GM12878 (cell line): ENCODE results near the gene NHLRC4. TPM values are rescaled to one million over a fixed set of nuclear protein-coding genes. Genes with fewer than 3 reads are reported as not detected.

Experiments
- CBX3 ChIP-seq: fragments of 200-600 bp; sonication (generic); IDR thresholded peaks from 2 replicates; pipeline ENCODE4 v1.6.1; 2016; ENCODE audit warnings: low read depth, borderline replicate concordance
- FOS ChIP-seq: IDR thresholded peaks from 3 replicates; pipeline ENCODE4 v1.6.1; 2011; ENCODE audit warnings: borderline replicate concordance; ENCODE audit not compliant: insufficient read length; ENCODE audit errors: extremely low read depth
- MYB ChIP-seq: fragments of 150-350 bp; IDR thresholded peaks from 2 replicates; pipeline ENCODE4 v1.6.1; 2014; ENCODE audit warnings: mild to moderate bottlenecking, low read depth, low read length, borderline replicate concordance
- NFYA ChIP-seq: IDR thresholded peaks from 2 replicates; pipeline ENCODE4 v1.6.1; 2011; ENCODE audit warnings: low read depth, mild to moderate bottlenecking, low read length, improper control_type of control experiment, borderline replicate concordance
- RFX5 ChIP-seq: IDR thresholded peaks from 2 replicates; pipeline ENCODE4 v1.6.1; 2011; ENCODE audit warnings: low read depth, low read length, improper control_type of control experiment
- SUPT20H ChIP-seq: IDR thresholded peaks from 2 replicates; pipeline ENCODE4 v1.6.1; 2011; ENCODE audit warnings: low read depth, mild to moderate bottlenecking, low read length, moderate library complexity, borderline replicate concordance; ENCODE audit not compliant: control insufficient read depth
- WRNIP1 ChIP-seq: IDR thresholded peaks from 2 replicates; pipeline ENCODE4 v1.6.1; 2011; ENCODE audit warnings: low read depth, low read length, improper control_type of control experiment, borderline replicate concordance
- polyA plus RNA-seq, 11 experiments: library from polyadenylated mRNA; depleted of rRNA in 4 of 11; unstranded in 6 of 11; stranded (reverse) in 5 of 11; fragments of >200 nt; fragmentation: Nextera tagmentation in 4 of 11; fragmentation: Illumina TruSeq in 1 of 11; extraction: Ambion mirVana in 4 of 11; extraction: Trizol in 1 of 11; gene quantifications; 1 replicate in 1 of 11; 2 replicates in 10 of 11; pipeline versions ENCODE4 v1.2.1 to v1.2.3, GENCODE V29; 2011 to 2016; ENCODE audit warnings: inconsistent platforms in 2 of 11, missing spikeins in 2 of 11, low read depth in 1 of 11
- total RNA-seq, 4 experiments: library from RNA; depleted of rRNA in 3 of 4; stranded (reverse); fragments of >200 nt in 3 of 4; fragmentation: Illumina TruSeq in 1 of 4; extraction: Trizol in 1 of 4; gene quantifications; 2 replicates each; pipeline versions ENCODE4 v1.2.1 to v1.2.3, GENCODE V29; 2013 to 2021
- TF ChIP-seq, protein P1 (sequence below): IDR thresholded peaks from 2 replicates; pipeline ENCODE4 v1.6.1; 2012; ENCODE audit warnings: improper control_type of control experiment, low read depth, low read length; ENCODE audit not compliant: insufficient replicate concordance
- TF ChIP-seq, protein P2 (sequence below): fragments of 450-650 bp; IDR thresholded peaks from 2 replicates; pipeline ENCODE4 v1.6.1; 2018; ENCODE audit warnings: mild to moderate bottlenecking, low read depth, moderate library complexity; ENCODE audit not compliant: partially characterized antibody

The NHLRC4 gene
- total and polyA plus RNA-seq, 10 of the 15 experiments (the other 5 are each of a cell fraction or from before 2014, with no cell fraction given), result 0.07 to 1.1 (median 0.57) TPM; not detected in 3

DNA sequence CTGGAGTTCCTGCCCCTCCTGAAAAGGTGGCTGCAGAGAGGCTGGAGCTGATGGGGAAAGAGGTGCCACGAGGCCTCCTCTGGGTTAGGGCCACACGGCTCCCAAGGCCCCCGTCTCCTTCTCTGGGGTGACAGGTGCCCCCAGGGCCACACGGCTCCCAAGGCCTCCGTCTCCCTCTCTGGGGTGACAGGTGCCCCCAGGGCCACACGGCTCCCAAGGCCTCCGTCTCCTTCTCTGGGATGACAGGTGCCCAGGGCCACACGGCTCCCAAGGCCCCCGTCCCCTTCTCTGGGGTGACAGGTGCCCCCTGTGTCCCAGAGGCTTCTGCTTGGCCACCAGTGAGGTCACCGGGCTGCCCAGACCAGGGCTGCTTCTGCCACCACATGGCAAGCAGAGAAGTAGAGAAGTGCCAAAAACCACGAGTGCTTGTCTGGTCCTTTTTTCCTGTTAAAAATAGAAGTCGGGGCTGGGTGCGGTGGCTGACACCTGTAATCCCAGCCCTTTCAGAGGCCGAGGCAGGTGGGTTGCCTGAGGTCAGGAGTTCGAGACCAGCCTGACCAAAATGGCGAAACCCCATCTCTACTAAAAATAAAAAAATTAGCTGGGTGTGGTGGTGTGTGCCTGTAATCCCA lies 35.2 kb upstream of the NHLRC4 start (continued):
- TF ChIP-seq, protein P1, sequence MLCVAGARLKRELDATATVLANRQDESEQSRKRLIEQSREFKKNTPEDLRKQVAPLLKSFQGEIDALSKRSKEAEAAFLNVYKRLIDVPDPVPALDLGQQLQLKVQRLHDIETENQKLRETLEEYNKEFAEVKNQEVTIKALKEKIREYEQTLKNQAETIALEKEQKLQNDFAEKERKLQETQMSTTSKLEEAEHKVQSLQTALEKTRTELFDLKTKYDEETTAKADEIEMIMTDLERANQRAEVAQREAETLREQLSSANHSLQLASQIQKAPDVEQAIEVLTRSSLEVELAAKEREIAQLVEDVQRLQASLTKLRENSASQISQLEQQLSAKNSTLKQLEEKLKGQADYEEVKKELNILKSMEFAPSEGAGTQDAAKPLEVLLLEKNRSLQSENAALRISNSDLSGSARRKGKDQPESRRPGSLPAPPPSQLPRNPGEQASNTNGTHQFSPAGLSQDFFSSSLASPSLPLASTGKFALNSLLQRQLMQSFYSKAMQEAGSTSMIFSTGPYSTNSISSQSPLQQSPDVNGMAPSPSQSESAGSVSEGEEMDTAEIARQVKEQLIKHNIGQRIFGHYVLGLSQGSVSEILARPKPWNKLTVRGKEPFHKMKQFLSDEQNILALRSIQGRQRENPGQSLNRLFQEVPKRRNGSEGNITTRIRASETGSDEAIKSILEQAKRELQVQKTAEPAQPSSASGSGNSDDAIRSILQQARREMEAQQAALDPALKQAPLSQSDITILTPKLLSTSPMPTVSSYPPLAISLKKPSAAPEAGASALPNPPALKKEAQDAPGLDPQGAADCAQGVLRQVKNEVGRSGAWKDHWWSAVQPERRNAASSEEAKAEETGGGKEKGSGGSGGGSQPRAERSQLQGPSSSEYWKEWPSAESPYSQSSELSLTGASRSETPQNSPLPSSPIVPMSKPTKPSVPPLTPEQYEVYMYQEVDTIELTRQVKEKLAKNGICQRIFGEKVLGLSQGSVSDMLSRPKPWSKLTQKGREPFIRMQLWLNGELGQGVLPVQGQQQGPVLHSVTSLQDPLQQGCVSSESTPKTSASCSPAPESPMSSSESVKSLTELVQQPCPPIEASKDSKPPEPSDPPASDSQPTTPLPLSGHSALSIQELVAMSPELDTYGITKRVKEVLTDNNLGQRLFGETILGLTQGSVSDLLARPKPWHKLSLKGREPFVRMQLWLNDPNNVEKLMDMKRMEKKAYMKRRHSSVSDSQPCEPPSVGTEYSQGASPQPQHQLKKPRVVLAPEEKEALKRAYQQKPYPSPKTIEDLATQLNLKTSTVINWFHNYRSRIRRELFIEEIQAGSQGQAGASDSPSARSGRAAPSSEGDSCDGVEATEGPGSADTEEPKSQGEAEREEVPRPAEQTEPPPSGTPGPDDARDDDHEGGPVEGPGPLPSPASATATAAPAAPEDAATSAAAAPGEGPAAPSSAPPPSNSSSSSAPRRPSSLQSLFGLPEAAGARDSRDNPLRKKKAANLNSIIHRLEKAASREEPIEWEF, result no peak
- TF ChIP-seq CBX3 (no peak), SUPT20H (no peak), MYB (no peak), NFYA (no peak), WRNIP1 (no peak), RFX5 (no peak), FOS (no peak)
- TF ChIP-seq, protein P2, sequence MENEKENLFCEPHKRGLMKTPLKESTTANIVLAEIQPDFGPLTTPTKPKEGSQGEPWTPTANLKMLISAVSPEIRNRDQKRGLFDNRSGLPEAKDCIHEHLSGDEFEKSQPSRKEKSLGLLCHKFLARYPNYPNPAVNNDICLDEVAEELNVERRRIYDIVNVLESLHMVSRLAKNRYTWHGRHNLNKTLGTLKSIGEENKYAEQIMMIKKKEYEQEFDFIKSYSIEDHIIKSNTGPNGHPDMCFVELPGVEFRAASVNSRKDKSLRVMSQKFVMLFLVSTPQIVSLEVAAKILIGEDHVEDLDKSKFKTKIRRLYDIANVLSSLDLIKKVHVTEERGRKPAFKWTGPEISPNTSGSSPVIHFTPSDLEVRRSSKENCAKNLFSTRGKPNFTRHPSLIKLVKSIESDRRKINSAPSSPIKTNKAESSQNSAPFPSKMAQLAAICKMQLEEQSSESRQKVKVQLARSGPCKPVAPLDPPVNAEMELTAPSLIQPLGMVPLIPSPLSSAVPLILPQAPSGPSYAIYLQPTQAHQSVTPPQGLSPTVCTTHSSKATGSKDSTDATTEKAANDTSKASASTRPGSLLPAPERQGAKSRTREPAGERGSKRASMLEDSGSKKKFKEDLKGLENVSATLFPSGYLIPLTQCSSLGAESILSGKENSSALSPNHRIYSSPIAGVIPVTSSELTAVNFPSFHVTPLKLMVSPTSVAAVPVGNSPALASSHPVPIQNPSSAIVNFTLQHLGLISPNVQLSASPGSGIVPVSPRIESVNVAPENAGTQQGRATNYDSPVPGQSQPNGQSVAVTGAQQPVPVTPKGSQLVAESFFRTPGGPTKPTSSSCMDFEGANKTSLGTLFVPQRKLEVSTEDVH, result no peak
